ENCODE data around the gene TMEM200A.

- TF ChIP-seq CTCF (IDR thresholded peaks at IDR 0.05): no peak
- no peak for TF ChIP-seq EP300 (IDR thresholded peaks at IDR 0.05)
- TF ChIP-seq POLR2AphosphoS5 (IDR thresholded peaks at IDR 0.05): no peak
- TF ChIP-seq POLR2A (IDR thresholded peaks at IDR 0.05): no peak
Observed at GRCh38 chr6:130369831-130370230, 4.0 kb downstream of the TMEM200A start.

Data from sigmoid colon (tissue), 4 donors.